Karpas-422 (cell line): ENCODE measurements around the gene PGS1. TPM values are rescaled to one million over a fixed set of nuclear protein-coding genes. Genes with fewer than 3 reads are reported as not detected.

Experiments used
- DNase-seq: peaks from one replicate; pipeline ENCODE4 v3.0.0-alpha.2; 2015
- H2AFZ ChIP-seq: fragments of 200-600 bp; sonication (generic); 2 replicates; pipeline ENCODE4 v1.6.1; 2014; ENCODE audit warnings: antibody characterized with exemption, low read length, mixed read lengths
- H3K27ac ChIP-seq: fragments of 200-600 bp; sonication (generic); 2 replicates; pipeline ENCODE4 v1.5.1; 2014; ENCODE audit warnings: mild to moderate bottlenecking, low read length, moderate library complexity
- H3K27me3 ChIP-seq: fragments of 200-600 bp; sonication (generic); 2 replicates; pipeline ENCODE4 v1.6.1; 2014; ENCODE audit warnings: low read length, mixed read lengths
- H3K36me3 ChIP-seq: fragments of 200-600 bp; sonication (generic); 2 replicates; pipeline ENCODE4 v1.6.1; 2014; ENCODE audit warnings: low read length, mixed read lengths; ENCODE audit not compliant: insufficient read depth
- H3K4me1 ChIP-seq: fragments of 200-600 bp; sonication (generic); 2 replicates; pipeline ENCODE4 v1.6.1; 2014; ENCODE audit warnings: mild to moderate bottlenecking, low read length, mixed read lengths
- H3K4me2 ChIP-seq: fragments of 200-600 bp; sonication (generic); 2 replicates; pipeline ENCODE4 v1.6.1; 2014; ENCODE audit warnings: low read length, low read depth, mild to moderate bottlenecking; ENCODE audit not compliant: poor library complexity, severe bottlenecking
- H3K4me3 ChIP-seq: fragments of 200-600 bp; sonication (generic); 2 replicates; pipeline ENCODE4 v1.5.1; 2014; ENCODE audit warnings: mild to moderate bottlenecking, antibody characterized with exemption, low read length, mixed read lengths
- H3K79me2 ChIP-seq: fragments of 200-600 bp; sonication (generic); 2 replicates; pipeline ENCODE4 v1.6.1; 2014; ENCODE audit warnings: mild to moderate bottlenecking, low read length, mixed read lengths
- H3K9ac ChIP-seq: fragments of 200-600 bp; sonication (generic); 2 replicates; pipeline ENCODE4 v1.6.0; 2014; ENCODE audit warnings: low read length
- H3K9me2 ChIP-seq: fragments of 200-600 bp; sonication (generic), shearing (Covaris generic); replicated peaks from 2 replicates; pipeline ENCODE4 v1.6.0; 2014; ENCODE audit warnings: mild to moderate bottlenecking, low read length, moderate library complexity; ENCODE audit not compliant: insufficient read depth
- H3K9me3 ChIP-seq: fragments of 300-700, 200-600 bp; sonication (generic); 2 replicates; pipeline ENCODE4 v1.6.1; 2014; ENCODE audit warnings: low read length, mixed read lengths
- H4K20me1 ChIP-seq: fragments of 200-600 bp; sonication (generic); 2 replicates; pipeline ENCODE4 v1.6.1; 2014; ENCODE audit warnings: mild to moderate bottlenecking, antibody characterized with exemption, low read length, low read depth; ENCODE audit not compliant: insufficient read depth
- total RNA-seq: library from RNA; depleted of rRNA; stranded (reverse); fragments of >200 nt; shearing (Covaris generic); gene quantifications from 2 replicates; pipeline ENCODE4 v1.2.3, GENCODE V29; 2014; ENCODE audit warnings: low replicate concordance

The PGS1 gene
- total RNA-seq, 1 experiment from 2014 or later: 15.9 TPM

GRCh38 chr17:78418326-78419026, 40.0 kb downstream of the PGS1 start:
- Histone ChIP-seq H3K4me3 (no peak overlapping the region), H3K27me3 (no peaks in the 10 kb centered on the region), H3K9me3 (no peaks in the 10 kb centered on the region), H3K4me2 (no peak overlapping the region), H3K9me2 (no peaks in the 10 kb centered on the region), H3K27ac (no peak overlapping the region), H3K36me3 (peaks cover 3% of the 10 kb centered on the region; the same call in 1 of the 2 replicates), H3K9ac (no peak overlapping the region), H2AFZ (no peak overlapping the region), H4K20me1 (0 out of 2 replicates have a peak, but pooled peaks cover 6% of the 10 kb centered on the region), H3K79me2 (no peaks in the 10 kb centered on the region), H3K4me1 (no peaks in the 10 kb centered on the region)
- DNase-seq: no peak

- DNase-seq: no peak
- H3K4me1 ChIP-seq: no peaks in the 10 kb centered on the region
- no peak overlapping the region for H3K27ac ChIP-seq
- no peak overlapping the region for H3K9ac ChIP-seq
- H3K9me2 ChIP-seq: no peaks in the 10 kb centered on the region
- H3K4me3 ChIP-seq: no peak overlapping the region
- no peaks in the 10 kb centered on the region for H3K27me3 ChIP-seq
- no peaks in the 10 kb centered on the region for H3K79me2 ChIP-seq
- 0 out of 2 replicates have a peak, but pooled peaks cover 6% of the 10 kb centered on the region for H4K20me1 ChIP-seq
- no peaks in the 10 kb centered on the region for H3K9me3 ChIP-seq
- no peak overlapping the region for H3K4me2 ChIP-seq
- H3K36me3 ChIP-seq: peaks cover 6% of the 10 kb centered on the region; the same call in 1 of the 2 replicates
- H2AFZ ChIP-seq: no peak overlapping the region
These were observed 41.7 kb downstream of the PGS1 start for GRCh38 chr17:78419970-78420815.

- Histone ChIP-seq H3K4me1 (no peaks in the 10 kb centered on the region), H3K27ac (no peak overlapping the region), H3K36me3 (peaks cover 6% of the 10 kb centered on the region; the same call in 1 of the 2 replicates), H2AFZ (no peak overlapping the region), H3K9ac (no peak overlapping the region), H3K79me2 (no peaks in the 10 kb centered on the region), H4K20me1 (0 out of 2 replicates have a peak, but pooled peaks cover 6% of the 10 kb centered on the region), H3K9me2 (no peaks in the 10 kb centered on the region), H3K9me3 (no peaks in the 10 kb centered on the region), H3K4me3 (no peak overlapping the region), H3K4me2 (no peak overlapping the region), H3K27me3 (no peaks in the 10 kb centered on the region)
- DNase-seq: no peak
These were observed 42.7 kb downstream of the PGS1 start for GRCh38 chr17:78421084-78421533.

- H3K36me3 ChIP-seq: peaks cover 6% of the 10 kb centered on the region; the same call in 1 of the 2 replicates
- H3K4me3 ChIP-seq: no peak overlapping the region
- H3K27me3 ChIP-seq: no peaks in the 10 kb centered on the region
- no peaks in the 10 kb centered on the region for H3K4me1 ChIP-seq
- no peaks in the 10 kb centered on the region for H3K9me3 ChIP-seq
- 0 out of 2 replicates have a peak, but pooled peaks cover 6% of the 10 kb centered on the region for H4K20me1 ChIP-seq
- H3K79me2 ChIP-seq: no peaks in the 10 kb centered on the region
- no peaks in the 10 kb centered on the region for H3K9me2 ChIP-seq
- H2AFZ ChIP-seq: no peak overlapping the region
- no peak overlapping the region for H3K4me2 ChIP-seq
- H3K27ac ChIP-seq: no peak overlapping the region
- peak; percentile 82 for DNase-seq
- no peak overlapping the region for H3K9ac ChIP-seq
These were observed 43.3 kb downstream of the PGS1 start for GRCh38 chr17:78421534-78422266.

GRCh38 chr17:78422267-78422605, 43.8 kb downstream of the PGS1 start:
- Histone ChIP-seq H3K4me3 (no peak overlapping the region), H3K9ac (no peak overlapping the region), H2AFZ (no peak overlapping the region), H3K4me1 (no peaks in the 10 kb centered on the region), H3K36me3 (peaks cover 6% of the 10 kb centered on the region; the same call in 1 of the 2 replicates), H3K9me3 (no peaks in the 10 kb centered on the region), H3K9me2 (no peaks in the 10 kb centered on the region), H3K27me3 (no peaks in the 10 kb centered on the region), H3K79me2 (no peaks in the 10 kb centered on the region), H4K20me1 (0 out of 2 replicates have a peak, but pooled peaks cover 6% of the 10 kb centered on the region), H3K4me2 (no peak overlapping the region), H3K27ac (no peak overlapping the region)
- no peak for DNase-seq

GRCh38 chr17:78422872-78423588, 44.6 kb downstream of the PGS1 start:
- no peak overlapping the region for H2AFZ ChIP-seq
- no peak overlapping the region for H3K4me3 ChIP-seq
- no peak overlapping the region for H3K27ac ChIP-seq
- H3K9ac ChIP-seq: no peak overlapping the region
- H3K27me3 ChIP-seq: no peaks in the 10 kb centered on the region
- no peaks in the 10 kb centered on the region for H3K9me3 ChIP-seq
- DNase-seq: no peak
- H3K9me2 ChIP-seq: no peaks in the 10 kb centered on the region
- peaks cover 6% of the 10 kb centered on the region; the same call in 1 of the 2 replicates for H3K36me3 ChIP-seq
- H3K79me2 ChIP-seq: no peaks in the 10 kb centered on the region
- H3K4me1 ChIP-seq: no peaks in the 10 kb centered on the region
- H4K20me1 ChIP-seq: 0 out of 2 replicates have a peak, but pooled peaks cover 6% of the 10 kb centered on the region
- no peak overlapping the region for H3K4me2 ChIP-seq

- Histone ChIP-seq H3K36me3 (peaks cover 6% of the 10 kb centered on the region; the same call in 1 of the 2 replicates), H3K9ac (no peak overlapping the region), H3K4me3 (no peak overlapping the region), H2AFZ (no peak overlapping the region), H3K9me2 (no peaks in the 10 kb centered on the region), H3K9me3 (no peaks in the 10 kb centered on the region), H3K27ac (no peak overlapping the region), H4K20me1 (0 out of 2 replicates have a peak, but pooled peaks cover 6% of the 10 kb centered on the region), H3K4me1 (no peaks in the 10 kb centered on the region), H3K27me3 (no peaks in the 10 kb centered on the region), H3K79me2 (no peaks in the 10 kb centered on the region), H3K4me2 (no peak overlapping the region)
- DNase-seq: no peak
These were observed 45.7 kb downstream of the PGS1 start for GRCh38 chr17:78423961-78424675.
